ENCODE results near the gene SLU7.

The SLU7 gene

GRCh38 chr5:160367261-160367660 lies 51.6 kb downstream of the SLU7 start:
- DNase-seq (ENCODE audit: low spot score), result no peak

- no peak for DNase-seq (ENCODE audit: low spot score)
Measured at GRCh38 chr5:160366230-160366629, 52.7 kb downstream of the SLU7 start.

GRCh38 chr5:160363660-160364395 lies 55.1 kb downstream of the SLU7 start:
- no peak for DNase-seq (ENCODE audit: low spot score)

- no peak for DNase-seq (ENCODE audit: low spot score)
Measured at GRCh38 chr5:160363211-160363610, 55.7 kb downstream of the SLU7 start.

GRCh38 chr5:160361624-160362228 lies 57.2 kb downstream of the SLU7 start:
- no peak for DNase-seq (ENCODE audit: low spot score)

DNA sequence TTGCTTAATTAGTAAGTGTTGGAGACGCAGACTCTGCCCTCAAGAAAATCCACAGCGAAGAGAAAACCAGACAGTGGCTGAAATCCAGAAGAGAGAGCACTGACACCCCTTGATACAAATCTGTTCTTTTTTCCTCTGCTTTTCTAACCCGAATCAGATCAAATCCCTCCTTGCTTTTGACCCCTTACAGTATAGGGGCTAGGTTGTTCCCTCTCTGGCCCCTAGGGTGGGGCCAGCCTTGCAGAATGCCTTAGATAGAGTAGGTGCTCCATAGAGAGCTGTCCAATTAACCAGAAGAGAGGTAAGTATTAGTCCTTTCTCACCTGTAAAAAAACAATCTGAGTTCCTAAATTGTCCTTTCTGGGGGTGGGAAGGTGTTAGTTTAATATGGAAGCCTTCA lies 58.6 kb downstream of the SLU7 start:
- DNase-seq (ENCODE audit: low spot score), result no peak

GRCh38 chr5:160359816-160360215 lies 59.1 kb downstream of the SLU7 start:
- DNase-seq (ENCODE audit: low spot score), result no peak

DNA sequence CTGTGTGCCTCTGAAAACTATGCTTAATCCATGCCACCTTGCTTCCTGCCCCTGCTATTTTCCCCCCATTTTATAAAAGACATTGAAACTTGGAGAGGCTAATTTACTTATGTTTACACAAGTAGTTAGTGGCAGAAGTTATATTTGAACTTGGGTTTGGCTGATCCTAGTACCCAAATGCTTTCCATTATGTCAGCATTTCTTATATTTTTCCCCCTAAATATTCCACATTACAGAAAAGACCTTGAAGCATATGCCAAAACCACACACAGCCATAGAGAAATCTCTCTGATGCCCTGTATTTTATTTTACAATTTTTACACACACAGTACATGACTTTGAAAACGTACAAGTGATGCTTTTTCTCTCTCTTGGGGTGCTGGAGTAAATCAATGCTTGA lies 59.6 kb downstream of the SLU7 start:
- no peak for DNase-seq (ENCODE audit: low spot score)

GRCh38 chr5:160357861-160358411 lies 60.9 kb downstream of the SLU7 start:
- DNase-seq (ENCODE audit: low spot score), result no peak

DNA sequence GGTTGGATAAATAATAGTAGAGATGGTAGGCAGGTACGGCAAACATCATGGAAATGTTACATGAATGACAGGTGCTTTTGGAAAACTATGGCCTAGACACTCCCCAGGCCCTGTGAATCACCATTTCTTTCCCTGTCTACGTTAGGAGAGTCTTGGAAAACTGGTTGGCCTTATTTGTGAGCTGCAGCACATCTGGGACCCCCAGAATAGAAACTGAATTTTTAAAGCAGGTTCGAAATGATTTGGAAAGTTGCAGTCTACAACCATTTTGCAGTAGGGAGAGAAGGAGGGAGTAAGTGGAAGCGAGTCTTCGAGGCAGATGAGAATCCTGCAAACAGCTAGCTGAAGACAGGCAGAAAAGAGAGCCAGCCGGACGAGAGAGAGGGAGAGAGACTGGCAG lies 61.5 kb downstream of the SLU7 start:
- no peak for DNase-seq (ENCODE audit: low spot score)

DNA sequence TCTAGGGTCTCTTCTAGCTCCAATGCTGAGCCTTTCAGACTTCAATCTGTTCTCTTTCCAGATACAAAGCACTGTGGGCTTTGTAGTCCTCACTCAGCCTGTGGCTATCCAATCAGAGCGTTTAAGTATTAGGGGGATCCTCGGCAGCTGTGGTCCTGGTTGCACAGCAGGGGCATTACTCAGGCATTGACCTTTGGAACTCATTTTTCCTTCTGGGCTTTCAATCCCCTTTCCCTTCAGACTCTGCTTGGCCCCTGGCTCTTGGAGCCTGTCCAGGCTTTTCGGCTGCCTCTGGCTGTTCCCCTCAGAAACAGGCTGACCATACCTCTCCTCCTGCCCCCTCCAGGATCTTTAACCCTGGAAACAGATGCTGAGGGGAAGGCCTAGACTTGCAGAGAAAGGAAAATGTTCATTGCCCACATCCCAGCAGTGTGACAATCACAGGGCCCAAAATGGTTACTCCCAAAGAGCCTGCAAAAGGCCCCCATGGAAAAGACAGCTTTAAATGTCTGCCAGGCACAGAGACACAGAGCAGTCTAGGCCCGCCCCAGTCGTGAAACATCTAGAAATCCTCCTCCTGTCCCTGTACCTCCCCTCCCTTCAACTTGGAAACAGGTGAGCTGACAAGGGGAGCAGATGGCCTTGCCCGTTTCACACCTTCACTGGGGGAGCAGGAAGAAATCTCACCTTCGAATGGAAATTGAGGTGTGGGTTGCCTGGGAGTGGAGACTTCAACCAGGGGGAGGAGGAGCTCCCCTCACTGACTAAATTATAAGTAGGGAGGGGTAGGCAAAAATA lies 62.1 kb downstream of the SLU7 start:
- DNase-seq (ENCODE audit: low spot score), result no peak

- no peak for DNase-seq (ENCODE audit: low spot score)
Measured at GRCh38 chr5:160354666-160355065, 64.2 kb downstream of the SLU7 start.

GRCh38 chr5:160353379-160353778 lies 65.5 kb downstream of the SLU7 start:
- DNase-seq (ENCODE audit: low spot score), result no peak

DNA sequence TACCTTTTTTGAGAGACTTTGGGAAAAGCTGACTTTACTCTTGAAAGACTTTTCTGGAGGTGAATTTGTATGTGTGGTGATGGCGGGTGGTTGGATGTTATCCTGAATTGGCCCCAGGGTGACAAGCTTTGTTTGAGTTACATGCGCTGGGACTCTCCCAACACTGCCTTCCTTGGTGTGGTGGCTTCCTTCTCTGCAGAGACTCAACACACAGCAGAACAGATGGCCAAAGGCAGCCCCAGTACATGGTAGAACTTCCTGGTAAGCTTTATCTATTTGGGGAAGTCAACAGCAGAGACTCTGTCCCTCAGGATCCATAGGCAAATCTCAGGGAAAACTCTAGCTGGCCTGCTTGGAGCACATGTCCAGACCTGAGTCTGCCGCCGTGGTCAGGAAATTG lies 66.6 kb downstream of the SLU7 start:
- no peak for DNase-seq (ENCODE audit: low spot score)

Measured in D341Med (cell line).